ENCODE data around the gene FAM20A.

DNA sequence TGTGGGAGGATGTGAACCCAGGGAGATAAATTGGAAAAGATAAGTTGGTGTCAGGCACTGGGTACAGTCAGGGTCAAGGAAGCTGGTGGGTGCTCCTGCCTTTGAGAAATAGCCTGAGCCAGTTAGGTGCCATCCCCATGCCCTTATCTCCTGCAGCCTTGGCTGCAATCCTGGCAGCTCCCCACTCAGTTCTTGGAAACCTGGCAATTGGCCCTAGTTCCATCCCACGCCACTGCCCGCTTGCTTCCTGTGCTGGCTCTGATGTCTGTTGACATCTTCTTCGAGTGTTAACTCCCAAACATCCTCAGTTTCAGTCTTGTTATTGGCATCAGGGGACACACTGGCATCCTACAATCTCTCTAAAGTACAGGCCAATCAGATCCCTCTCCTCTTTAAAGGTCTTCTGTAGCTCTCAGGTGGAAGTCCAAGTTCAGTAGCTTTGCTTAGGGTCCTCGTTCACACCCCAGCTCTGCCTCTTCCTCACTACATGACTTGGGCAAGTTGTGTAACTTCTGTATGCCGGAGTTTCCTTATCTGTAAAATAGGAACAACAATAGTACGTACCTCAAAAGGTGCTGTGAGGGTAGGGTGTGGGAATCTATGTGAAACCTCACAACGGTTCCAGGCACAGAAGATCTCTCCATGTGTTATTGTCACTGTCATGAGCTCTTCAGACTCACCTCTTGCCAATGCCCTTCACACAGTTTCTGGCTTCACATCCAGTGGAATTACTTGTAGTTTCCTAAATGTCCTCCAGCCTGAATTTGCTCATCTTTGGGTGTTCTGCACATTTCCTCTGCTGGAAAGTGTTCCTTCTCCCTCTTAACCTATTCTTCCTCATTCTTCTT lies 102.5 kb downstream of the FAM20A start:
- TF ChIP-seq, protein P1, sequence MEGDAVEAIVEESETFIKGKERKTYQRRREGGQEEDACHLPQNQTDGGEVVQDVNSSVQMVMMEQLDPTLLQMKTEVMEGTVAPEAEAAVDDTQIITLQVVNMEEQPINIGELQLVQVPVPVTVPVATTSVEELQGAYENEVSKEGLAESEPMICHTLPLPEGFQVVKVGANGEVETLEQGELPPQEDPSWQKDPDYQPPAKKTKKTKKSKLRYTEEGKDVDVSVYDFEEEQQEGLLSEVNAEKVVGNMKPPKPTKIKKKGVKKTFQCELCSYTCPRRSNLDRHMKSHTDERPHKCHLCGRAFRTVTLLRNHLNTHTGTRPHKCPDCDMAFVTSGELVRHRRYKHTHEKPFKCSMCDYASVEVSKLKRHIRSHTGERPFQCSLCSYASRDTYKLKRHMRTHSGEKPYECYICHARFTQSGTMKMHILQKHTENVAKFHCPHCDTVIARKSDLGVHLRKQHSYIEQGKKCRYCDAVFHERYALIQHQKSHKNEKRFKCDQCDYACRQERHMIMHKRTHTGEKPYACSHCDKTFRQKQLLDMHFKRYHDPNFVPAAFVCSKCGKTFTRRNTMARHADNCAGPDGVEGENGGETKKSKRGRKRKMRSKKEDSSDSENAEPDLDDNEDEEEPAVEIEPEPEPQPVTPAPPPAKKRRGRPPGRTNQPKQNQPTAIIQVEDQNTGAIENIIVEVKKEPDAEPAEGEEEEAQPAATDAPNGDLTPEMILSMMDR (IDR thresholded peaks at IDR 0.05) = no peak
- TF ChIP-seq POLR2A (IDR thresholded peaks at IDR 0.05) = no peak
